Activated T-cell treated with anti-CD3 and anti-CD28 coated beads, Interleukin-2, amount 50 U/mL, for 4 hours (primary cell): ENCODE results near the gene CTTN. TPM values are rescaled to one million over a fixed set of nuclear protein-coding genes. Genes with fewer than 3 reads are reported as not detected.

Source experiments
- ATAC-seq, 2 donors: fragments of 200-7000 bp; cut with Tn5 transposase; one replicate each; pipeline ENCODE4 v1.10.0; 2021
- DNase-seq: peaks from one replicate; pipeline ENCODE4 v3.0.0-alpha.2; 2020
- H3K27me3 Mint-ChIP-seq: one replicate; pipeline ENCODE4 v1.8.0; 2021; ENCODE audit warnings: low read depth, mixed read lengths
- H3K36me3 Mint-ChIP-seq: one replicate; pipeline ENCODE4 v1.8.0; 2022; ENCODE audit warnings: mixed read lengths; ENCODE audit not compliant: insufficient read depth
- H3K4me1 Mint-ChIP-seq: one replicate; pipeline ENCODE4 v1.8.0; 2021; ENCODE audit warnings: low read depth, mixed read lengths
- H3K4me3 Mint-ChIP-seq: one replicate; pipeline ENCODE4 v1.8.0; 2021; ENCODE audit warnings: mild to moderate bottlenecking, moderate library complexity, mixed read lengths
- H3K9me3 Mint-ChIP-seq: one replicate; pipeline ENCODE4 v1.8.0; 2021; ENCODE audit warnings: mixed read lengths
- total RNA-seq, 3 donors: library from RNA; stranded (reverse); gene quantifications; one replicate each; pipeline ENCODE4 v1.2.1, GENCODE V29; 2021

The CTTN gene
- total RNA-seq, 3 donors from 2014 or later = 56.5 to 59.1 (median 57.5) TPM

- no peaks in the 10 kb centered on the region for H3K36me3 Mint-ChIP-seq
- no peak for DNase-seq
- no peaks in the 10 kb centered on the region for H3K4me1 Mint-ChIP-seq
- ATAC-seq = no peak
- no peak overlapping the region for H3K4me3 Mint-ChIP-seq
- no peaks in the 10 kb centered on the region for H3K9me3 Mint-ChIP-seq
- no peaks in the 10 kb centered on the region for H3K27me3 Mint-ChIP-seq
These were observed 85.6 kb downstream of the CTTN start for GRCh38 chr11:70483917-70484316.

- Mint-ChIP-seq H3K36me3 (no peaks in the 10 kb centered on the region), H3K9me3 (no peaks in the 10 kb centered on the region), H3K27me3 (no peaks in the 10 kb centered on the region), H3K4me3 (no peak overlapping the region), H3K4me1 (no peaks in the 10 kb centered on the region)
- no peak for ATAC-seq
- no peak for DNase-seq
These were observed 87.1 kb downstream of the CTTN start for GRCh38 chr11:70485326-70486025.

GRCh38 chr11:70486026-70486415, 87.7 kb downstream of the CTTN start:
- Mint-ChIP-seq H3K4me1 (no peaks in the 10 kb centered on the region), H3K9me3 (peaks cover 2% of the 10 kb centered on the region), H3K27me3 (no peaks in the 10 kb centered on the region), H3K36me3 (no peaks in the 10 kb centered on the region), H3K4me3 (no peak overlapping the region)
- no peak for ATAC-seq
- DNase-seq = no peak

Other genes with a start within 250 kb of the CTTN start
- 10 to 100 TPM; 34.7 to 41.7 (median 38.6) TPM for gene FADD, start 195.2 kb upstream of the CTTN start, total RNA-seq
- gene PPFIA1, start 127.8 kb upstream of the CTTN start, total RNA-seq = 10 to 100 TPM; 38.2 to 48.0 (median 46.7) TPM